HepG2 (cell line): ENCODE data around the gene SLU7. TPM values are rescaled to one million over a fixed set of nuclear protein-coding genes. Genes with fewer than 3 reads are reported as not detected.
A peak's percentile ranks its signal among the peaks of the same experiment; 100 is the strongest.

Experiments
- HCFC1 ChIP-seq: fragments of 150-350 bp; IDR thresholded peaks from 2 replicates; pipeline ENCODE4 v1.6.1; 2014; ENCODE audit warnings: low read depth, low read length
- IRF2 ChIP-seq: IDR thresholded peaks from 2 replicates; pipeline ENCODE4 v1.6.1; 2018; ENCODE audit warnings: missing genetic modification reagents, missing compliant biosample characterization
- JDP2 ChIP-seq: sonication (generic); formaldehyde crosslinking; IDR thresholded peaks from 2 replicates; pipeline ENCODE4 v1.8.1; 2022; ENCODE audit warnings: missing genetic modification reagents, borderline replicate concordance
- NCOA5 ChIP-seq: sonication (generic); formaldehyde crosslinking; IDR thresholded peaks from 2 replicates; pipeline ENCODE4 v1.4.0; 2020; ENCODE audit warnings: missing genetic modification reagents
- SP2 ChIP-seq: sonication (generic); formaldehyde crosslinking; IDR thresholded peaks from 2 replicates; pipeline ENCODE4 v1.5.1; 2020; ENCODE audit warnings: mild to moderate bottlenecking, missing genetic modification reagents
- ZNF343 ChIP-seq: sonication (generic); formaldehyde crosslinking; IDR thresholded peaks from 2 replicates; pipeline ENCODE4 v1.4.0; 2020; ENCODE audit warnings: mild to moderate bottlenecking, missing genetic modification reagents
- ZNF430 ChIP-seq: sonication (generic); formaldehyde crosslinking; IDR thresholded peaks from 2 replicates; pipeline ENCODE4 v1.9.0; 2021; ENCODE audit warnings: mild to moderate bottlenecking, missing genetic modification reagents
- ZNF484 ChIP-seq: sonication (generic); formaldehyde crosslinking; IDR thresholded peaks from 2 replicates; pipeline ENCODE4 v1.5.1; 2020; ENCODE audit warnings: mild to moderate bottlenecking, low read depth, missing genetic modification reagents, borderline replicate concordance
- ZNF564 ChIP-seq: sonication (generic); formaldehyde crosslinking; IDR thresholded peaks from 2 replicates; pipeline ENCODE4 v1.8.1; 2023; ENCODE audit warnings: mild to moderate bottlenecking, missing genetic modification reagents
- ZNF749 ChIP-seq: sonication (generic); formaldehyde crosslinking; IDR thresholded peaks from 2 replicates; pipeline ENCODE4 v1.8.0; 2022; ENCODE audit warnings: mild to moderate bottlenecking, missing genetic modification reagents, moderate library complexity, borderline replicate concordance
- polyA plus RNA-seq, 8 experiments: library from polyadenylated mRNA; depleted of rRNA in 3 of 8; stranded (reverse) in 7 of 8; unstranded in 1 of 8; fragments of >200 nt; fragmentation: Illumina TruSeq in 4 of 8; extraction: Trizol in 4 of 8; gene quantifications; 2 replicates each; pipeline versions ENCODE4 v1.2.1 to v1.2.3, GENCODE V29; 2011 to 2016; ENCODE audit warnings: low read depth in 4 of 8, missing spikeins in 1 of 8, mixed read lengths in 1 of 8; ENCODE audit not compliant: insufficient read depth in 1 of 8
- total RNA-seq, 5 experiments: library from RNA; depleted of rRNA; stranded (reverse); fragments of >200 nt; fragmentation: Illumina TruSeq; extraction: Trizol; gene quantifications; 2 replicates each; pipeline ENCODE4 v1.2.3, GENCODE V29; 2016; ENCODE audit warnings: low read depth in 1 of 5
- TF ChIP-seq, protein P1 (sequence below): fragments of 450-650 bp; IDR thresholded peaks from 2 replicates; pipeline ENCODE4 v1.6.1; 2017; ENCODE audit warnings: mild to moderate bottlenecking
- TF ChIP-seq, protein P2 (sequence below): sonication (generic); formaldehyde crosslinking; IDR thresholded peaks from 2 replicates; pipeline ENCODE4 v1.8.0; 2022; ENCODE audit warnings: missing genetic modification reagents, mild to moderate bottlenecking, inconsistent platforms, borderline replicate concordance
- TF ChIP-seq, protein P3 (sequence below): sonication (generic); formaldehyde crosslinking; conservative IDR thresholded peaks from 2 replicates; pipeline ENCODE4 v1.4.0; 2020; ENCODE audit warnings: missing genetic modification reagents
- TF ChIP-seq, protein P4 (sequence below): sonication (generic); formaldehyde crosslinking; IDR thresholded peaks from 2 replicates; pipeline ENCODE4 v1.9.0; 2021; ENCODE audit warnings: missing genetic modification reagents, borderline replicate concordance
- TF ChIP-seq, protein P5 (sequence below): sonication (generic); formaldehyde crosslinking; IDR thresholded peaks from 2 replicates; pipeline ENCODE4 v1.4.0; 2020; ENCODE audit warnings: missing genetic modification reagents
- TF ChIP-seq, protein P6 (sequence below): sonication (generic); formaldehyde crosslinking; IDR thresholded peaks from 2 replicates; pipeline ENCODE4 v1.8.0; 2022; ENCODE audit warnings: missing genetic modification reagents, mild to moderate bottlenecking, moderate library complexity, borderline replicate concordance

The SLU7 gene
- total and polyA plus RNA-seq, 2 of the 13 experiments (the other 11 are each of a cell fraction or from before 2014, with no cell fraction given) = 24.0 to 39.2 TPM

DNA sequence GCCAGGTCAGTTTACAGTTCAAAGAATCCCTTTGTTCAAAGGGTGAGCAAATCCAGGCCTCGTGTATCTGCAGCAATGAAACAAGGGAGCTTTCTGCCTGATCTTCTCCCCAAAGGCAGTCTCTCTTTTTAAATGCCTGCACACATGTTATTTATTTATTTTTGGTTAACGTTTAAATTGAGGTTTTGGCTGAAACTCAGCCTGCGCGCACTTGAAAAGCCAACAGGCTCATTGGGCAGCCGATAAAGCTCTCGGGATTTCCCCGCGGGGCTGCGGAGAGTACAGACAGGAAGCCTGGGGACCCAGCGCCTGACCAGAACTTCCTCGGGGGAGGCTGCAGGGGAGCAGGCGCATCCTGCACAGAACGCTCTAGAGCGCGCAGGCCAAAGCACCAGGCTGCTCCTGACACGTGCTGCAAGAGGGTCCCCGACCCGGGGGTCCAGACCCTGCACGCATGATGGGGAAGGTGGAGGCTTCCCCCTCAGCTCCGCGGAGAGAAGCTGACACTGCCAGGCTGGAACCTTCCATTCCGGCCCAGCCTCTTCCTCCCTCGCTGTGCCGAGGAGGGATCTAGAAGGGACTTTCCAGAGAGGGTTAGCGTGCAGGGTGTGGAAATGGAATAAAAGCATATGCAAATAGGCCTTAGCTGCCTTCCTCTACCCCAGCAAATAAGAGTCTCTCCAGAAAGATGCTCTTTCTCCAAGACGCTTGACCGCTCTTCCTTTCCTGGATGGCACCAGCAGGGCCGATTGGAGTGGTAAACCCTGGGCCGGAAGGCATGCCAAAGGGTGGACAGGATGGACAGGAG lies 48.9 kb upstream of the SLU7 start (continued):
- TF ChIP-seq, protein P1, sequence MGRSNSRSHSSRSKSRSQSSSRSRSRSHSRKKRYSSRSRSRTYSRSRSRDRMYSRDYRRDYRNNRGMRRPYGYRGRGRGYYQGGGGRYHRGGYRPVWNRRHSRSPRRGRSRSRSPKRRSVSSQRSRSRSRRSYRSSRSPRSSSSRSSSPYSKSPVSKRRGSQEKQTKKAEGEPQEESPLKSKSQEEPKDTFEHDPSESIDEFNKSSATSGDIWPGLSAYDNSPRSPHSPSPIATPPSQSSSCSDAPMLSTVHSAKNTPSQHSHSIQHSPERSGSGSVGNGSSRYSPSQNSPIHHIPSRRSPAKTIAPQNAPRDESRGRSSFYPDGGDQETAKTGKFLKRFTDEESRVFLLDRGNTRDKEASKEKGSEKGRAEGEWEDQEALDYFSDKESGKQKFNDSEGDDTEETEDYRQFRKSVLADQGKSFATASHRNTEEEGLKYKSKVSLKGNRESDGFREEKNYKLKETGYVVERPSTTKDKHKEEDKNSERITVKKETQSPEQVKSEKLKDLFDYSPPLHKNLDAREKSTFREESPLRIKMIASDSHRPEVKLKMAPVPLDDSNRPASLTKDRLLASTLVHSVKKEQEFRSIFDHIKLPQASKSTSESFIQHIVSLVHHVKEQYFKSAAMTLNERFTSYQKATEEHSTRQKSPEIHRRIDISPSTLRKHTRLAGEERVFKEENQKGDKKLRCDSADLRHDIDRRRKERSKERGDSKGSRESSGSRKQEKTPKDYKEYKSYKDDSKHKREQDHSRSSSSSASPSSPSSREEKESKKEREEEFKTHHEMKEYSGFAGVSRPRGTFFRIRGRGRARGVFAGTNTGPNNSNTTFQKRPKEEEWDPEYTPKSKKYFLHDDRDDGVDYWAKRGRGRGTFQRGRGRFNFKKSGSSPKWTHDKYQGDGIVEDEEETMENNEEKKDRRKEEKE = no peak
- TF ChIP-seq JDP2 (CRISPR knock-in tag) = no peak; the same call in 1 of the 2 replicates
- peak; percentile 95 for TF ChIP-seq ZNF430 (CRISPR knock-in tag)
- TF ChIP-seq ZNF564 = no peak
- TF ChIP-seq, protein P2, sequence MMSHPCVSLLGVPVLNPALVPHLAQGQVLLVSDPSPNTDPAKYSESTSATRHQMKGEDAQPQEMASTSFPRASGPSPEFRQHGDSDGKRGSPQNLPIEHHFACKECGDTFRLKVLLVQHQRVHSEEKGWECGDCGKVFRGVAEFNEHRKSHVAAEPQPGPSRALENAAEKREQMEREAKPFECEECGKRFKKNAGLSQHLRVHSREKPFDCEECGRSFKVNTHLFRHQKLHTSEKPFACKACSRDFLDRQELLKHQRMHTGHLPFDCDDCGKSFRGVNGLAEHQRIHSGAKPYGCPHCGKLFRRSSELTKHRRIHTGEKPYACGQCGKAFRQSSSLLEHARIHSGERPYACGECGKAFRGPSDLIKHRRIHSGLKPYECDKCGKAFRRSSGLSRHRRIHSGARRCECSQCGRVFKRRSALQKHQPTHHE = peak; percentile 55; the same call in 1 of the 2 replicates
- TF ChIP-seq, protein P3, sequence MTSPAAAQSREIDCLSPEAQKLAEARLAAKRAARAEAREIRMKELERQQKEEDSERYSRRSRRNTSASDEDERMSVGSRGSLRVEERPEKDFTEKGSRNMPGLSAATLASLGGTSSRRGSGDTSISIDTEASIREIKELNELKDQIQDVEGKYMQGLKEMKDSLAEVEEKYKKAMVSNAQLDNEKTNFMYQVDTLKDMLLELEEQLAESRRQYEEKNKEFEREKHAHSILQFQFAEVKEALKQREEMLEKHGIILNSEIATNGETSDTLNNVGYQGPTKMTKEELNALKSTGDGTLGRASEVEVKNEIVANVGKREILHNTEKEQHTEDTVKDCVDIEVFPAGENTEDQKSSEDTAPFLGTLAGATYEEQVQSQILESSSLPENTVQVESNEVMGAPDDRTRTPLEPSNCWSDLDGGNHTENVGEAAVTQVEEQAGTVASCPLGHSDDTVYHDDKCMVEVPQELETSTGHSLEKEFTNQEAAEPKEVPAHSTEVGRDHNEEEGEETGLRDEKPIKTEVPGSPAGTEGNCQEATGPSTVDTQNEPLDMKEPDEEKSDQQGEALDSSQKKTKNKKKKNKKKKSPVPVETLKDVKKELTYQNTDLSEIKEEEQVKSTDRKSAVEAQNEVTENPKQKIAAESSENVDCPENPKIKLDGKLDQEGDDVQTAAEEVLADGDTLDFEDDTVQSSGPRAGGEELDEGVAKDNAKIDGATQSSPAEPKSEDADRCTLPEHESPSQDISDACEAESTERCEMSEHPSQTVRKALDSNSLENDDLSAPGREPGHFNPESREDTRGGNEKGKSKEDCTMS (CRISPR knock-in tag) = no peak
- no peak for TF ChIP-seq SP2 (CRISPR knock-in tag)
- TF ChIP-seq, protein P4, sequence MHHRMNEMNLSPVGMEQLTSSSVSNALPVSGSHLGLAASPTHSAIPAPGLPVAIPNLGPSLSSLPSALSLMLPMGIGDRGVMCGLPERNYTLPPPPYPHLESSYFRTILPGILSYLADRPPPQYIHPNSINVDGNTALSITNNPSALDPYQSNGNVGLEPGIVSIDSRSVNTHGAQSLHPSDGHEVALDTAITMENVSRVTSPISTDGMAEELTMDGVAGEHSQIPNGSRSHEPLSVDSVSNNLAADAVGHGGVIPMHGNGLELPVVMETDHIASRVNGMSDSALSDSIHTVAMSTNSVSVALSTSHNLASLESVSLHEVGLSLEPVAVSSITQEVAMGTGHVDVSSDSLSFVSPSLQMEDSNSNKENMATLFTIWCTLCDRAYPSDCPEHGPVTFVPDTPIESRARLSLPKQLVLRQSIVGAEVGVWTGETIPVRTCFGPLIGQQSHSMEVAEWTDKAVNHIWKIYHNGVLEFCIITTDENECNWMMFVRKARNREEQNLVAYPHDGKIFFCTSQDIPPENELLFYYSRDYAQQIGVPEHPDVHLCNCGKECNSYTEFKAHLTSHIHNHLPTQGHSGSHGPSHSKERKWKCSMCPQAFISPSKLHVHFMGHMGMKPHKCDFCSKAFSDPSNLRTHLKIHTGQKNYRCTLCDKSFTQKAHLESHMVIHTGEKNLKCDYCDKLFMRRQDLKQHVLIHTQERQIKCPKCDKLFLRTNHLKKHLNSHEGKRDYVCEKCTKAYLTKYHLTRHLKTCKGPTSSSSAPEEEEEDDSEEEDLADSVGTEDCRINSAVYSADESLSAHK (CRISPR knock-in tag) = no peak
- peak; percentile 38; the same call in 1 of the 2 replicates for TF ChIP-seq ZNF343
- TF ChIP-seq HCFC1 = no peak
- TF ChIP-seq, protein P5, sequence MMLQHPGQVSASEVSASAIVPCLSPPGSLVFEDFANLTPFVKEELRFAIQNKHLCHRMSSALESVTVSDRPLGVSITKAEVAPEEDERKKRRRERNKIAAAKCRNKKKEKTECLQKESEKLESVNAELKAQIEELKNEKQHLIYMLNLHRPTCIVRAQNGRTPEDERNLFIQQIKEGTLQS (CRISPR knock-in tag) = peak; percentile 21; the same call in 1 of the 2 replicates
- peak; percentile 37; the same call in 1 of the 2 replicates for TF ChIP-seq IRF2
- TF ChIP-seq ZNF749 (CRISPR knock-in tag) = peak; percentile 60; the same call in 1 of the 2 replicates
- no peak for TF ChIP-seq NCOA5 (CRISPR knock-in tag)
- TF ChIP-seq ZNF484 (CRISPR knock-in tag) = no peak
- TF ChIP-seq, protein P6, sequence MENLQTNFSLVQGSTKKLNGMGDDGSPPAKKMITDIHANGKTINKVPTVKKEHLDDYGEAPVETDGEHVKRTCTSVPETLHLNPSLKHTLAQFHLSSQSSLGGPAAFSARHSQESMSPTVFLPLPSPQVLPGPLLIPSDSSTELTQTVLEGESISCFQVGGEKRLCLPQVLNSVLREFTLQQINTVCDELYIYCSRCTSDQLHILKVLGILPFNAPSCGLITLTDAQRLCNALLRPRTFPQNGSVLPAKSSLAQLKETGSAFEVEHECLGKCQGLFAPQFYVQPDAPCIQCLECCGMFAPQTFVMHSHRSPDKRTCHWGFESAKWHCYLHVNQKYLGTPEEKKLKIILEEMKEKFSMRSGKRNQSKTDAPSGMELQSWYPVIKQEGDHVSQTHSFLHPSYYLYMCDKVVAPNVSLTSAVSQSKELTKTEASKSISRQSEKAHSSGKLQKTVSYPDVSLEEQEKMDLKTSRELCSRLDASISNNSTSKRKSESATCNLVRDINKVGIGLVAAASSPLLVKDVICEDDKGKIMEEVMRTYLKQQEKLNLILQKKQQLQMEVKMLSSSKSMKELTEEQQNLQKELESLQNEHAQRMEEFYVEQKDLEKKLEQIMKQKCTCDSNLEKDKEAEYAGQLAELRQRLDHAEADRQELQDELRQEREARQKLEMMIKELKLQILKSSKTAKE (CRISPR knock-in tag) = peak; percentile 85
